ENCODE results near the gene ERBB4. TPM values are rescaled to one million over a fixed set of nuclear protein-coding genes. Genes with fewer than 3 reads are reported as not detected.

Gene ERBB4
- total and polyA plus RNA-seq, 10 of the 15 experiments (the other 5 are each of a cell fraction or from before 2014, with no cell fraction given): under 0.01 to 0.23 (median 0.01) TPM; not detected in 4

DNA sequence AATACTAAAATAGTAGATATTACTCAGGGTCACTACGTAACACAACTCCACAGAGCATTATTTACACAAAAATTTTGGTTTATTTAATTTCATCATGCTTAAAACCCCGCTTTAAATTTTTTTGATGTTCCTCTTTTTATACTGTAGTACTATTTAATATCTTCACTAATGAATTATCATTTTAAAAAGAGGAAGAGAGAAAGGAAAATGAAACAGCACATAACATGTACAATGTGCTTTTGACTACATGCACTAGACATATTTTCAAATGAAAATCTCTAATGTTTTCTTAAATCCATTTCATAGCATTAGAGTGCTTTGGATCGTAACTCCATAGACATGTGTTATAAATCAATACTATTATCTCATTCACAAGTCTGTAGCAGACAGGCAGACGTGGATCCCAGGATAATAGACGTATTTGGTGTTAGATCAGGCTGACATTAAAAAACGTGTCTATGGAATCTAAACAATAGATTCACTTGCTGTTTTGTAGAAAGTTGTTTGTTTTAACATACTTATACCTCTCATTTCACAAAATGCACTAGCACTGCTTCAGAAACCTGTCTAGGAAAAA lies 1085.2 kb downstream of the ERBB4 start:
- Histone ChIP-seq H3K27me3 (replicated peaks in 1 of 2; ENCODE audit: control insufficient read depth in 2 of 2, insufficient read depth in 2 of 2, low read length in 1 of 2) (no peaks in the 10 kb centered on the region; a peak in 1 of 4 replicates), H2AFZ (ENCODE audit: control insufficient read depth, low read depth, low read length) (no peak overlapping the region), H3K79me2 (ENCODE audit: control insufficient read depth, insufficient read depth, low read length) (no peaks in the 10 kb centered on the region), H3K9ac (ENCODE audit: control insufficient read depth, insufficient read depth, low read length) (no peak overlapping the region), H3K9me3 (replicated peaks; ENCODE audit: control insufficient read depth, insufficient read depth, low read length) (no peaks in the 10 kb centered on the region), H4K20me1 (ENCODE audit: control insufficient read depth, insufficient read depth) (no peaks in the 10 kb centered on the region), H3K4me2 (ENCODE audit: control insufficient read depth, insufficient read depth) (no peak overlapping the region), H3K4me1 (ENCODE audit: control insufficient read depth, insufficient read depth, low read length) (no peaks in the 10 kb centered on the region), H3K27ac (ENCODE audit: control insufficient read depth, insufficient read depth) (no peak overlapping the region), H3K4me3 (no peak overlapping the region), H3K36me3 (ENCODE audit: control insufficient read depth in 2 of 2, insufficient read depth in 2 of 2, low read length in 1 of 2) (no peaks in the 10 kb centered on the region)
- ATAC-seq (peak; percentile 47; the same call in 2 of the 3 replicates), FAIRE-seq (no peak), DNase-seq (ENCODE audit: low read depth, low spot score) (no peak)
- no TSS peak for BruUV-seq (replicated peaks)
- ChIA-PET SMC1A (ENCODE audit: uncharacterized antibody, unreplicated experiment) (interaction anchor here (1.0 to 1.5 kb wide), 3 partner anchors 9 to 28 kb away, joined by 3 to 6 read pairs (median 3); no protein-coding TSS in a partner anchor), CTCF (interaction anchor here (1.0 to 3.9 kb wide), 5 partner anchors 11 to 1114 kb away, joined by 3 to 22 read pairs (median 4); no protein-coding TSS in a partner anchor), RAD21 (ENCODE audit: unreplicated experiment) (no interaction called here), POLR2A (no interaction called here)
- TF ChIP-seq ZNF24 (IDR thresholded peaks at IDR 0.05) (no peak), SPI1 (IDR thresholded peaks at IDR 0.05; ENCODE audit: borderline replicate concordance, insufficient read depth, low read depth, low read length) (peak; percentile 50; the same call in 1 of the 2 replicates)
- TF ChIP-seq, protein P1, sequence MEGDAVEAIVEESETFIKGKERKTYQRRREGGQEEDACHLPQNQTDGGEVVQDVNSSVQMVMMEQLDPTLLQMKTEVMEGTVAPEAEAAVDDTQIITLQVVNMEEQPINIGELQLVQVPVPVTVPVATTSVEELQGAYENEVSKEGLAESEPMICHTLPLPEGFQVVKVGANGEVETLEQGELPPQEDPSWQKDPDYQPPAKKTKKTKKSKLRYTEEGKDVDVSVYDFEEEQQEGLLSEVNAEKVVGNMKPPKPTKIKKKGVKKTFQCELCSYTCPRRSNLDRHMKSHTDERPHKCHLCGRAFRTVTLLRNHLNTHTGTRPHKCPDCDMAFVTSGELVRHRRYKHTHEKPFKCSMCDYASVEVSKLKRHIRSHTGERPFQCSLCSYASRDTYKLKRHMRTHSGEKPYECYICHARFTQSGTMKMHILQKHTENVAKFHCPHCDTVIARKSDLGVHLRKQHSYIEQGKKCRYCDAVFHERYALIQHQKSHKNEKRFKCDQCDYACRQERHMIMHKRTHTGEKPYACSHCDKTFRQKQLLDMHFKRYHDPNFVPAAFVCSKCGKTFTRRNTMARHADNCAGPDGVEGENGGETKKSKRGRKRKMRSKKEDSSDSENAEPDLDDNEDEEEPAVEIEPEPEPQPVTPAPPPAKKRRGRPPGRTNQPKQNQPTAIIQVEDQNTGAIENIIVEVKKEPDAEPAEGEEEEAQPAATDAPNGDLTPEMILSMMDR (IDR thresholded peaks at IDR 0.05 in 2 of 3, conservative IDR thresholded peaks at IDR 0.05 in 1 of 3; ENCODE audit: control insufficient read depth in 2 of 3, extremely low read depth in 1 of 3, insufficient read depth in 1 of 3, low read depth in 3 of 3, low read length in 3 of 3): no peak
- in situ Hi-C loops (cut with MboI) (no loop called here), intact Hi-C loops (cut with micrococcal nuclease; ENCODE audit: unreplicated experiment) (no loop called here)
- WGBS (ENCODE audit: insufficient coverage, insufficient replicate concordance, low lambda C conversion rate, missing lambda C conversion rate): under 1% methylated on average over 6 of the region's 6 CpGs

DNA sequence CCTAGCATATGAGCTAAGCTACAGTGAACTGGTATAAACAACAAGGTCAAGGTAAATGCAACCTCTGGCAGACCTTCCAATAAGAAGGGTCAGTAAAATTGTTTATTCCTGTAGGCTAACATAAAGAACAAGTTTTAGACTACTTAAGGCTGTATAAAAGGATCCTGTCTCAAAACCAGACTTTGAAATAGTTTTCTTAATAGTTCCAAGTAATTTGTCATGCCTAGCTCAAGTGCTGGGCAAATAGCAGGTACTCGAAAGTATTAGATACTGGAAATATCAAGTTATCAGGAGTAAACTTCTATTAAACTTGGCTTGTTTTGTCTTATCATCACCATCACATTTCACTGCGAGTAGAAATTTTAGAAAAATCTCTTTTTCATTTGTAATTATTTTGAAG lies 1087.0 kb downstream of the ERBB4 start:
- ATAC-seq (no peak), DNase-seq (ENCODE audit: low read depth, low spot score) (no peak), FAIRE-seq (no peak)
- Histone ChIP-seq H3K36me3 (ENCODE audit: control insufficient read depth in 2 of 2, insufficient read depth in 2 of 2, low read length in 1 of 2) (no peaks in the 10 kb centered on the region), H3K9ac (ENCODE audit: control insufficient read depth, insufficient read depth, low read length) (no peak overlapping the region), H3K4me3 (no peak overlapping the region), H3K27me3 (replicated peaks in 1 of 2; ENCODE audit: control insufficient read depth in 2 of 2, insufficient read depth in 2 of 2, low read length in 1 of 2) (no peaks in the 10 kb centered on the region; a peak in 1 of 4 replicates), H2AFZ (ENCODE audit: control insufficient read depth, low read depth, low read length) (no peak overlapping the region), H3K79me2 (ENCODE audit: control insufficient read depth, insufficient read depth, low read length) (no peaks in the 10 kb centered on the region), H4K20me1 (ENCODE audit: control insufficient read depth, insufficient read depth) (no peaks in the 10 kb centered on the region), H3K9me3 (replicated peaks; ENCODE audit: control insufficient read depth, insufficient read depth, low read length) (no peaks in the 10 kb centered on the region), H3K4me2 (ENCODE audit: control insufficient read depth, insufficient read depth) (no peak overlapping the region), H3K4me1 (ENCODE audit: control insufficient read depth, insufficient read depth, low read length) (no peaks in the 10 kb centered on the region), H3K27ac (ENCODE audit: control insufficient read depth, insufficient read depth) (no peak overlapping the region)
- BruUV-seq (replicated peaks): no TSS peak
- ChIA-PET CTCF (interaction anchor here (2.0 kb wide), 1 partner anchor 9 kb away, joined by 5 read pairs; no protein-coding TSS in a partner anchor), POLR2A (no interaction called here), SMC1A (ENCODE audit: uncharacterized antibody, unreplicated experiment) (no interaction called here), RAD21 (ENCODE audit: unreplicated experiment) (no interaction called here)
- WGBS (ENCODE audit: insufficient coverage, insufficient replicate concordance, low lambda C conversion rate, missing lambda C conversion rate): 45% methylated on average over 2 of the region's 2 CpGs
- intact Hi-C loops (cut with micrococcal nuclease; ENCODE audit: unreplicated experiment): no loop called here
- in situ Hi-C loops (cut with MboI): no loop called here
- TF ChIP-seq, protein P2, sequence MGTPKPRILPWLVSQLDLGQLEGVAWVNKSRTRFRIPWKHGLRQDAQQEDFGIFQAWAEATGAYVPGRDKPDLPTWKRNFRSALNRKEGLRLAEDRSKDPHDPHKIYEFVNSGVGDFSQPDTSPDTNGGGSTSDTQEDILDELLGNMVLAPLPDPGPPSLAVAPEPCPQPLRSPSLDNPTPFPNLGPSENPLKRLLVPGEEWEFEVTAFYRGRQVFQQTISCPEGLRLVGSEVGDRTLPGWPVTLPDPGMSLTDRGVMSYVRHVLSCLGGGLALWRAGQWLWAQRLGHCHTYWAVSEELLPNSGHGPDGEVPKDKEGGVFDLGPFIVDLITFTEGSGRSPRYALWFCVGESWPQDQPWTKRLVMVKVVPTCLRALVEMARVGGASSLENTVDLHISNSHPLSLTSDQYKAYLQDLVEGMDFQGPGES (IDR thresholded peaks at IDR 0.05): no peak
- TF ChIP-seq EED (IDR thresholded peaks at IDR 0.05; ENCODE audit: low read depth): no peak
- TF ChIP-seq FOXM1 (IDR thresholded peaks at IDR 0.05; ENCODE audit: low read depth, low read length): no peak
- no peak for TF ChIP-seq SMAD5 (IDR thresholded peaks at IDR 0.05; ENCODE audit: low read depth)
